ENCODE data around the gene ANO6. TPM values are rescaled to one million over a fixed set of nuclear protein-coding genes. Genes with fewer than 3 reads are reported as not detected.

ANO6 gene
- total and polyA plus RNA-seq, 2 of the 4 experiments (the other 2 are of a cell fraction): 21.6 to 41.0 TPM

DNA sequence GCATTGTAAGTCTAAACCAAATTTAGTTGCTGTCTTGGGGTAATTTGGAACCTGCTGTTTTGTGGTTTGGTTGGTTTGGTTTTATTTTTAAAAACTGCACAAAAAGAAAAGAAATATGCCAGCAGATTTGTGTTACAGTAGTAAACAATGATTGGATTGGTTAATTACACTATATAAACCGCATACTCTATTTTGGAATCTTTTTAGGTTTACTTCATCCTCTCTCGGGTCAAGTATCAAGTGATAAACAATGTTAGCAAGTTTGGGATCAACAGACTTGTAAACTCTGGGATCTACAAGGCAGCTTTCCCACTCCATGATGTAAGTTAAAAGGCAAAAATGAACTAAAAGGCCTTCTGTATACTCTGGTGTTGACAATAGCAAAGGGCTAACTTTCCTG is 132.4 kb downstream of the ANO6 start:
- no peak overlapping the region for H2AFZ ChIP-seq (replicated peaks; ENCODE audit: low read length, poor library complexity)
- WGBS, 2 experiments (ENCODE audit: extremely low coverage in 2 of 2, insufficient read length in 1 of 2): no CpG with 5 or more reads among the region's 2 CpGs
- H3K4me1 ChIP-seq (ENCODE audit: control insufficient read depth, insufficient read depth, low read length): peaks cover 4% of the 10 kb centered on the region
- no peak overlapping the region for H4K91ac ChIP-seq (ENCODE audit: insufficient read depth, low read depth, low read length)
- intact Hi-C loops (cut with micrococcal nuclease): loop anchor here (5.0 kb wide), 1 partner anchor 51 kb away; no protein-coding TSS in a partner anchor
- no peak overlapping the region for H2BK120ac ChIP-seq (ENCODE audit: low read depth, low read length)
- no peak overlapping the region for H3K27ac ChIP-seq (ENCODE audit: insufficient read depth, low read length)
- H3K18ac ChIP-seq (ENCODE audit: low read depth, low read length): no peak overlapping the region
- no peak overlapping the region for H2AK5ac ChIP-seq (ENCODE audit: low read depth, low read length)
- peak; percentile 54 for ATAC-seq (ENCODE audit: low read depth)
- H3K56ac ChIP-seq (ENCODE audit: extremely low read depth, insufficient read depth, low read length): no peak overlapping the region
- H2BK5ac ChIP-seq (ENCODE audit: low read depth, low read length, poor library complexity, severe bottlenecking): no peak overlapping the region
- H3K4me2 ChIP-seq (ENCODE audit: low read depth, low read length): no peak overlapping the region
- no TSS peak for BruUV-seq (replicated peaks)
- no peak overlapping the region for H3K23ac ChIP-seq (ENCODE audit: low read depth, low read length)
- no peak overlapping the region for H3K14ac ChIP-seq (replicated peaks; ENCODE audit: low read depth, low read length)
- no peak overlapping the region for H3K4ac ChIP-seq (ENCODE audit: low read depth, low read length)
- peaks cover 4% of the 10 kb centered on the region; the same call in 1 of the 2 replicates for H3K9me1 ChIP-seq (ENCODE audit: insufficient read depth, low read length)
- H4K20me1 ChIP-seq (ENCODE audit: insufficient read depth, low read length): no peaks in the 10 kb centered on the region
- no peak overlapping the region for H2BK20ac ChIP-seq (ENCODE audit: low read depth, low read length)
- H2BK15ac ChIP-seq (ENCODE audit: low read depth, low read length): no peak overlapping the region
- H4K8ac ChIP-seq (ENCODE audit: low read depth in 2 of 2, low read length in 2 of 2): no peak overlapping the region
- no peak overlapping the region for H3K4me3 ChIP-seq (ENCODE audit: insufficient read depth, low read depth, low read length)
- H3K9me3 ChIP-seq (ENCODE audit: control insufficient read depth, insufficient read depth, low read length): no peaks in the 10 kb centered on the region
- H3K27me3 ChIP-seq (ENCODE audit: control insufficient read depth, insufficient read depth, low read length): no peaks in the 10 kb centered on the region
- CTCF ChIA-PET: no interaction called here
- H3K9ac ChIP-seq (ENCODE audit: low read depth, low read length): no peak overlapping the region
- POLR2A ChIA-PET (ENCODE audit: unreplicated experiment): interaction anchor here (0.6 kb wide), 2 partner anchors 21 to 131 kb away, joined by 4 to 5 read pairs; no protein-coding TSS in a partner anchor
- TF ChIP-seq CHD1 (IDR thresholded peaks at IDR 0.05; ENCODE audit: low read depth, low read length) (no peak), RAD21 (IDR thresholded peaks at IDR 0.05; ENCODE audit: low read length) (no peak), BHLHE40 (IDR thresholded peaks at IDR 0.05; ENCODE audit: low read depth, low read length) (no peak), POLR2A (IDR thresholded peaks at IDR 0.05; ENCODE audit: low read depth, low read length) (no peak), SMC3 (IDR thresholded peaks at IDR 0.05; ENCODE audit: low read depth, low read length) (no peak), NFE2L2 (IDR thresholded peaks at IDR 0.05; ENCODE audit: low read depth, low read length) (no peak), MXI1 (IDR thresholded peaks at IDR 0.05; ENCODE audit: borderline replicate concordance, low read depth, low read length) (no peak), RCOR1 (IDR thresholded peaks at IDR 0.05; ENCODE audit: insufficient replicate concordance, low read length) (no peak), MAZ (IDR thresholded peaks at IDR 0.05; ENCODE audit: borderline replicate concordance, low read depth, low read length) (no peak), MAFK (IDR thresholded peaks at IDR 0.05; ENCODE audit: low read depth, low read length) (no peak), CEBPB (IDR thresholded peaks at IDR 0.05; ENCODE audit: low read depth, low read length) (no peak), RFX5 (IDR thresholded peaks at IDR 0.05; ENCODE audit: low read depth, low read length) (no peak), FOS (IDR thresholded peaks at IDR 0.05; ENCODE audit: low read depth, low read length) (no peak)
- TF ChIP-seq, protein P1, sequence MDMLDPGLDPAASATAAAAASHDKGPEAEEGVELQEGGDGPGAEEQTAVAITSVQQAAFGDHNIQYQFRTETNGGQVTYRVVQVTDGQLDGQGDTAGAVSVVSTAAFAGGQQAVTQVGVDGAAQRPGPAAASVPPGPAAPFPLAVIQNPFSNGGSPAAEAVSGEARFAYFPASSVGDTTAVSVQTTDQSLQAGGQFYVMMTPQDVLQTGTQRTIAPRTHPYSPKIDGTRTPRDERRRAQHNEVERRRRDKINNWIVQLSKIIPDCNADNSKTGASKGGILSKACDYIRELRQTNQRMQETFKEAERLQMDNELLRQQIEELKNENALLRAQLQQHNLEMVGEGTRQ (IDR thresholded peaks at IDR 0.05; ENCODE audit: low read depth, low read length): no peak
- TF ChIP-seq, protein P2, sequence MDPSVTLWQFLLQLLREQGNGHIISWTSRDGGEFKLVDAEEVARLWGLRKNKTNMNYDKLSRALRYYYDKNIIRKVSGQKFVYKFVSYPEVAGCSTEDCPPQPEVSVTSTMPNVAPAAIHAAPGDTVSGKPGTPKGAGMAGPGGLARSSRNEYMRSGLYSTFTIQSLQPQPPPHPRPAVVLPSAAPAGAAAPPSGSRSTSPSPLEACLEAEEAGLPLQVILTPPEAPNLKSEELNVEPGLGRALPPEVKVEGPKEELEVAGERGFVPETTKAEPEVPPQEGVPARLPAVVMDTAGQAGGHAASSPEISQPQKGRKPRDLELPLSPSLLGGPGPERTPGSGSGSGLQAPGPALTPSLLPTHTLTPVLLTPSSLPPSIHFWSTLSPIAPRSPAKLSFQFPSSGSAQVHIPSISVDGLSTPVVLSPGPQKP (IDR thresholded peaks at IDR 0.05; ENCODE audit: borderline replicate concordance, low read depth, low read length): no peak
- TF ChIP-seq, protein P3, sequence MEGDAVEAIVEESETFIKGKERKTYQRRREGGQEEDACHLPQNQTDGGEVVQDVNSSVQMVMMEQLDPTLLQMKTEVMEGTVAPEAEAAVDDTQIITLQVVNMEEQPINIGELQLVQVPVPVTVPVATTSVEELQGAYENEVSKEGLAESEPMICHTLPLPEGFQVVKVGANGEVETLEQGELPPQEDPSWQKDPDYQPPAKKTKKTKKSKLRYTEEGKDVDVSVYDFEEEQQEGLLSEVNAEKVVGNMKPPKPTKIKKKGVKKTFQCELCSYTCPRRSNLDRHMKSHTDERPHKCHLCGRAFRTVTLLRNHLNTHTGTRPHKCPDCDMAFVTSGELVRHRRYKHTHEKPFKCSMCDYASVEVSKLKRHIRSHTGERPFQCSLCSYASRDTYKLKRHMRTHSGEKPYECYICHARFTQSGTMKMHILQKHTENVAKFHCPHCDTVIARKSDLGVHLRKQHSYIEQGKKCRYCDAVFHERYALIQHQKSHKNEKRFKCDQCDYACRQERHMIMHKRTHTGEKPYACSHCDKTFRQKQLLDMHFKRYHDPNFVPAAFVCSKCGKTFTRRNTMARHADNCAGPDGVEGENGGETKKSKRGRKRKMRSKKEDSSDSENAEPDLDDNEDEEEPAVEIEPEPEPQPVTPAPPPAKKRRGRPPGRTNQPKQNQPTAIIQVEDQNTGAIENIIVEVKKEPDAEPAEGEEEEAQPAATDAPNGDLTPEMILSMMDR (conservative IDR thresholded peaks at IDR 0.05; ENCODE audit: low read depth, low read length): no peak
- no peak overlapping the region for H4K5ac ChIP-seq (ENCODE audit: low read depth, low read length)
- dilution Hi-C loops (cut with HindIII; ENCODE audit: low sequenced_read_pairs, unreplicated experiment): no loop called here
- DNase-seq: no peak
- in situ Hi-C loops (cut with MboI; ENCODE audit: low sequenced_read_pairs): no loop called here
- H3K36me3 ChIP-seq (ENCODE audit: control insufficient read depth, insufficient read depth, low read length): peaks cover 12% of the 10 kb centered on the region
- H2AK9ac ChIP-seq (replicated peaks; ENCODE audit: low read depth, low read length, poor library complexity): no peak overlapping the region
- peaks cover 11 to 35% of the 10 kb centered on the region in 2 experiments; a peak in 3 of 4 replicates for H3K79me1 ChIP-seq (ENCODE audit: low read depth in 1 of 2, low read length in 2 of 2)

All from IMR-90 (cell line).